GM12892 (cell line): Measurements from ENCODE around the gene ZNF521.

Source experiments
- POLR2A ChIP-seq: IDR thresholded peaks from 2 replicates; pipeline ENCODE4 v1.6.1; 2011; ENCODE audit warnings: low read depth, low read length, control low read depth
- POLR2AphosphoS5 ChIP-seq: IDR thresholded peaks from 2 replicates; pipeline ENCODE4 v1.6.1; 2011; ENCODE audit warnings: low read depth, low read length, control low read depth

DNA sequence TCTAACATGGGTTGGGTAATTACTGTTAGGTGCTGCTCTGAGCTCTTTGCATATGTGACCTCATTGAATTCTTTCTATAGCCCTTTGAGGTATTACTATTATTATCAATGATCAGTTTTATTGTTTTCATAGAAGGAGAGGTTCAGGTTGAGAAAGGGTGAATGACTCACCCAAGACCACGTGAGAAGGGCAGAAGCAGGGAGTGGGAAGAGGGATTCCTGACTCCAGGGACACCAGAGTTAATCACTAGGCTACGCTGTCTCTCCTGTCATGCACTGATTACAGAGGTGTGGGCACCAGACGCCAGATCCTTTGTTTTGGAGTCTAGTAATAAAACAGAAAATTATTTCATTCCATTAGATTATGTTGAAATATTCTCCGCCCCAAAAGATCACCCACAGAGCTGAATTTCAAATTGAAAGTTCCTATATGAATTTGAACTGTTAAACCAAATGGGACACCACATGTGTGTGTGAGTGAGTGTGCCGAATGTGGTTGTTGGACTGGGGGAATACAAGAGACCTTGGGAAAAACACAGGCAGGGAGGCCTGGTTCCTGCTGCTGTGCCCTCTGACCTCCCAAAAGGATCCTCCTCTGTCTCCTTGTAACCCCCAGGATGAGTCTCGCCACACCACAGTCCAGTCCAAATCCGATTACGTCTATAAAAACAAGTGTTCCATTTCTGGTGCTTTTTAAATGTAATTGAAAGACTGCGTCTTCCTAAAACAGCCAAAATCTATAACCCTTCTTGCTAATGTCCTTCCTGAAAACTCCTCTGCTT lies 215.4 kb downstream of the ZNF521 start:
- TF ChIP-seq POLR2AphosphoS5 (no peak), POLR2A (no peak)
